ENCODE results near the gene CCDC82.

Gene CCDC82

GRCh38 chr11:96361778-96362177, 27.9 kb downstream of the CCDC82 start:
- no peak for DNase-seq

- no peak for DNase-seq
Measured at GRCh38 chr11:96358321-96358720, 31.4 kb downstream of the CCDC82 start.

GRCh38 chr11:96357794-96358193, 31.9 kb downstream of the CCDC82 start:
- no peak for DNase-seq

GRCh38 chr11:96356848-96357247, 32.9 kb downstream of the CCDC82 start:
- DNase-seq: no peak

- peak; percentile 11 to 96 (median 89) for DNase-seq
Measured at GRCh38 chr11:96342961-96343711, 46.6 kb downstream of the CCDC82 start, which contains the start of gene MAML2. MAML2 (minus strand) TSS chr11:96343195; CDS start chr11:96341895, 1,300 bp downstream.

- DNase-seq: peak in 1 of 51 donors; percentile 59
Measured at GRCh38 chr11:96342014-96342960, 47.4 kb downstream of the CCDC82 start.

GRCh38 chr11:96341211-96342013, 48.3 kb downstream of the CCDC82 start:
- DNase-seq: peak in 38 of 51 donors; percentile 10 to 66 (median 40)

GRCh38 chr11:96340555-96340885, 49.2 kb downstream of the CCDC82 start:
- no peak for DNase-seq

GRCh38 chr11:96339706-96340554, 49.8 kb downstream of the CCDC82 start:
- peak in 20 of 51 donors; percentile 9 to 72 (median 32) for DNase-seq

GRCh38 chr11:96338910-96339705, 50.6 kb downstream of the CCDC82 start:
- peak in 46 of 51 donors; percentile 9 to 90 (median 53) for DNase-seq

GRCh38 chr11:96337541-96338431, 51.9 kb downstream of the CCDC82 start:
- peak in 13 of 51 donors; percentile 2 to 35 (median 18) for DNase-seq

- no peak for DNase-seq
Measured at GRCh38 chr11:96335388-96335787, 54.3 kb downstream of the CCDC82 start.

- no peak for DNase-seq
Measured at GRCh38 chr11:96334219-96334618, 55.5 kb downstream of the CCDC82 start.

GRCh38 chr11:96333191-96333719, 56.5 kb downstream of the CCDC82 start:
- DNase-seq: no peak

- no peak for DNase-seq
Measured at GRCh38 chr11:96332126-96332771, 57.5 kb downstream of the CCDC82 start.

- DNase-seq: no peak
Measured at GRCh38 chr11:96331699-96332116, 58.0 kb downstream of the CCDC82 start.

GRCh38 chr11:96330511-96330859, 59.2 kb downstream of the CCDC82 start:
- no peak for DNase-seq
